Caco-2 (cell line): ENCODE results near the gene LYRM2. TPM values are rescaled to one million over a fixed set of nuclear protein-coding genes. Genes with fewer than 3 reads are reported as not detected.

ENCODE experiments used
- BruUV-seq: library from RNA; stranded (reverse); fragments of 400-500 nt; replicated peaks from 2 replicates; lab custom pipeline; 2021; lab: Mats Ljungman, UMichigan
- CTCF ChIA-PET: fragments of 300-600 bp; sonication (Branson Sonifier 250); formaldehyde crosslinking; loops from one replicate; lab custom pipeline; 2022; ENCODE audit warnings: antibody characterized with exemption; lab: Charles Lee
- POLR2A ChIA-PET: fragments of 300-600 bp; sonication (Branson Sonifier 250); formaldehyde crosslinking; loops from one replicate; lab custom pipeline; 2022; ENCODE audit warnings: antibody characterized with exemption; lab: Charles Lee
- DNase-seq, 2 experiments: peaks; one replicate each; pipeline versions ENCODE4 v3.0.0 to v3.0.0-alpha.2; 2020 to 2022
- H3K27me3 ChIP-seq: replicated peaks from 2 replicates; pipeline ENCODE4 v1.6.0; 2011; ENCODE audit warnings: low read length; ENCODE audit not compliant: control insufficient read depth, insufficient read depth
- H3K36me3 ChIP-seq: 2 replicates; pipeline ENCODE4 v1.5.1; 2011; ENCODE audit warnings: low read length; ENCODE audit not compliant: control insufficient read depth, insufficient read depth
- H3K4me1 ChIP-seq: fragments of 250-450 bp; sonication (Bioruptor Pico); 2 replicates; pipeline ENCODE4 v1.5.1; 2020; ENCODE audit warnings: mild to moderate bottlenecking
- H3K4me3 ChIP-seq: 2 replicates; pipeline ENCODE4 v1.5.1; 2011; ENCODE audit warnings: low read depth, mild to moderate bottlenecking, control low read depth, low read length
- H3K9me3 ChIP-seq: fragments of 250-450 bp; sonication (Bioruptor Pico); 2 replicates; pipeline ENCODE4 v1.5.1; 2020; ENCODE audit warnings: mild to moderate bottlenecking, moderate library complexity
- H3K27ac Mint-ChIP-seq: one replicate; pipeline ENCODE4 v1.8.0; 2022; ENCODE audit warnings: mixed read lengths; ENCODE audit not compliant: unreplicated experiment
- H3K27me3 Mint-ChIP-seq: one replicate; pipeline ENCODE4 v1.8.0; 2022; ENCODE audit warnings: mixed read lengths; ENCODE audit not compliant: insufficient read depth, unreplicated experiment
- H3K36me3 Mint-ChIP-seq: one replicate; pipeline ENCODE4 v1.8.0; 2022; ENCODE audit warnings: mild to moderate bottlenecking, mixed read lengths; ENCODE audit not compliant: insufficient read depth, unreplicated experiment
- H3K4me1 Mint-ChIP-seq: one replicate; pipeline ENCODE4 v1.8.0; 2022; ENCODE audit warnings: low read depth, mixed read lengths; ENCODE audit not compliant: unreplicated experiment
- H3K4me3 Mint-ChIP-seq: one replicate; pipeline ENCODE4 v1.8.0; 2022; ENCODE audit warnings: mild to moderate bottlenecking, moderate library complexity, mixed read lengths; ENCODE audit not compliant: unreplicated experiment
- H3K9me3 Mint-ChIP-seq: one replicate; pipeline ENCODE4 v1.8.0; 2022; ENCODE audit warnings: mixed read lengths; ENCODE audit not compliant: unreplicated experiment
- intact Hi-C: fragments of 100-400 bp; cut with micrococcal nuclease; formaldehyde crosslinking; loops from one replicate; pipeline ENCODE4 v1.10.0; 2022; ENCODE audit not compliant: unreplicated experiment
- total RNA-seq: library from RNA; stranded (reverse); gene quantifications from 2 replicates; pipeline ENCODE4 v1.2.3, GENCODE V29; 2022
- TF ChIP-seq, protein P1 (sequence below), 2 experiments: fragments of 200-600 bp in 1 of 2; IDR thresholded peaks; 1 replicate in 1 of 2; 2 replicates in 1 of 2; pipeline versions ENCODE4 v1.5.1 to v1.8.0; 2011 to 2022; ENCODE audit warnings: antibody characterized with exemption in 1 of 2, control low read depth in 1 of 2, inconsistent platforms in 1 of 2, low read depth in 1 of 2, low read length in 1 of 2, mild to moderate bottlenecking in 1 of 2, moderate library complexity in 1 of 2; ENCODE audit not compliant: insufficient read depth in 1 of 2, severe bottlenecking in 1 of 2, unreplicated experiment in 1 of 2

LYRM2 gene
- total RNA-seq, 1 experiment from 2014 or later, result 40.9 TPM

DNA sequence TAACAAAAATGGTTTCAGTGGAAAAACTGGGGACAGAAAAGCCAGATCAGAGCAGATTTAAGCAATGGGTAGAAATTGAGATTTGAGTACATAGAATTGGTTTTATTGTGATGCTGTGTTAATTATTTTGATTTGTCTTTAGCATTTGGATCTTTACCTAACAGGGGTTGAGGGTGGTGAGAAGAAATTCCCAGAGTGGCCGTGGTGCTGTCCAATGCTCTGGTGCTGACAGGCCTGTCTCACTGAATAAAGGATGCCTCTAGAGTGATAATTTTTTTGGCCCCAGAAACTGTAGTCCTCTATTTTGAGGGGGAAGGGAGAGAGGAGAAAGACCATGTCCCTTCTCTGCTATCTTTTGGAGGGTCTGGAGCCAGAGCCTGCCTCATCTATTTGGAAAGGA is 79.1 kb downstream of the LYRM2 start:
- BruUV-seq, result no TSS peak

DNA sequence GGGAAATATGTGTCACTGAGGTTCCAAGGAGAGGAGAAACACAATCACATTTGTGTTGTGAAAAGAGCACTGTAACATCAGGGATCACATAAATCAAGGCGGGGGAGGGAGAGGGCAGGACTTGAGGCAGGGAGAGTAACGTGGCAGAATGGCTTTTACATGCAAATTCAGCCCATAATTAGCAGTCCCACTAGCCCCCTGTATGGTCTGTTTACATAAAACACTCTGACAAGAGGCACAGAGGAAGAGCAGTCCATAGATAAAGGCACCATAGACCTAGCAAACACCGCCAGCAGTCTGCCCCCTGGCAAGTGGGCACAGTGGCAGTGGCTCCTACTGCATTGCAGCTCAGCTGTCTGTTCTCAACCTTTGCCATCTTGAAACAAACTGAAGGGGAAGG is 82.7 kb downstream of the LYRM2 start:
- H3K36me3 ChIP-seq, result no peaks in the 10 kb centered on the region
- ChIA-PET CTCF (no interaction called here), POLR2A (no interaction called here)
- Mint-ChIP-seq H3K27me3 (no peaks in the 10 kb centered on the region), H3K27ac (no peak overlapping the region), H3K9me3 (peaks cover 13% of the 10 kb centered on the region), H3K4me1 (no peaks in the 10 kb centered on the region), H3K36me3 (no peaks in the 10 kb centered on the region), H3K4me3 (no peak overlapping the region)
- no peaks in the 10 kb centered on the region for H3K27me3 ChIP-seq
- intact Hi-C loops, result no loop called here
- TF ChIP-seq, protein P1, sequence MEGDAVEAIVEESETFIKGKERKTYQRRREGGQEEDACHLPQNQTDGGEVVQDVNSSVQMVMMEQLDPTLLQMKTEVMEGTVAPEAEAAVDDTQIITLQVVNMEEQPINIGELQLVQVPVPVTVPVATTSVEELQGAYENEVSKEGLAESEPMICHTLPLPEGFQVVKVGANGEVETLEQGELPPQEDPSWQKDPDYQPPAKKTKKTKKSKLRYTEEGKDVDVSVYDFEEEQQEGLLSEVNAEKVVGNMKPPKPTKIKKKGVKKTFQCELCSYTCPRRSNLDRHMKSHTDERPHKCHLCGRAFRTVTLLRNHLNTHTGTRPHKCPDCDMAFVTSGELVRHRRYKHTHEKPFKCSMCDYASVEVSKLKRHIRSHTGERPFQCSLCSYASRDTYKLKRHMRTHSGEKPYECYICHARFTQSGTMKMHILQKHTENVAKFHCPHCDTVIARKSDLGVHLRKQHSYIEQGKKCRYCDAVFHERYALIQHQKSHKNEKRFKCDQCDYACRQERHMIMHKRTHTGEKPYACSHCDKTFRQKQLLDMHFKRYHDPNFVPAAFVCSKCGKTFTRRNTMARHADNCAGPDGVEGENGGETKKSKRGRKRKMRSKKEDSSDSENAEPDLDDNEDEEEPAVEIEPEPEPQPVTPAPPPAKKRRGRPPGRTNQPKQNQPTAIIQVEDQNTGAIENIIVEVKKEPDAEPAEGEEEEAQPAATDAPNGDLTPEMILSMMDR (IDR thresholded peaks at IDR 0.05; ENCODE audit: insufficient read depth in 1 of 2, low read depth in 1 of 2, low read length in 1 of 2, severe bottlenecking in 1 of 2, unreplicated experiment in 1 of 2), result no peak
- no peak overlapping the region for H3K4me3 ChIP-seq
- no peak for DNase-seq
- BruUV-seq, result no TSS peak
- no peaks in the 10 kb centered on the region; the same call in 1 of the 2 replicates for H3K9me3 ChIP-seq
- H3K4me1 ChIP-seq, result no peaks in the 10 kb centered on the region

More for the DNA sequence above, 79.1 kb downstream of the LYRM2 start:
- Histone ChIP-seq H3K27me3 (no peaks in the 10 kb centered on the region), H3K36me3 (no peaks in the 10 kb centered on the region), H3K9me3 (no peaks in the 10 kb centered on the region; the same call in 1 of the 2 replicates), H3K4me1 (no peaks in the 10 kb centered on the region), H3K4me3 (no peak overlapping the region)
- no peaks in the 10 kb centered on the region for H3K36me3 Mint-ChIP-seq
- peak in 1 of 2 experiments; percentile 23 for DNase-seq
- peaks cover 13% of the 10 kb centered on the region for H3K9me3 Mint-ChIP-seq
- CTCF ChIA-PET, result no interaction called here
- H3K4me1 Mint-ChIP-seq, result no peaks in the 10 kb centered on the region
- POLR2A ChIA-PET, result no interaction called here
- intact Hi-C loops, result no loop called here
- no peak overlapping the region for H3K27ac Mint-ChIP-seq
- no peak overlapping the region for H3K4me3 Mint-ChIP-seq
- H3K27me3 Mint-ChIP-seq, result no peaks in the 10 kb centered on the region
- TF ChIP-seq, protein P1 (IDR thresholded peaks at IDR 0.05; ENCODE audit: insufficient read depth in 1 of 2, low read depth in 1 of 2, low read length in 1 of 2, severe bottlenecking in 1 of 2, unreplicated experiment in 1 of 2), result no peak

DNA sequence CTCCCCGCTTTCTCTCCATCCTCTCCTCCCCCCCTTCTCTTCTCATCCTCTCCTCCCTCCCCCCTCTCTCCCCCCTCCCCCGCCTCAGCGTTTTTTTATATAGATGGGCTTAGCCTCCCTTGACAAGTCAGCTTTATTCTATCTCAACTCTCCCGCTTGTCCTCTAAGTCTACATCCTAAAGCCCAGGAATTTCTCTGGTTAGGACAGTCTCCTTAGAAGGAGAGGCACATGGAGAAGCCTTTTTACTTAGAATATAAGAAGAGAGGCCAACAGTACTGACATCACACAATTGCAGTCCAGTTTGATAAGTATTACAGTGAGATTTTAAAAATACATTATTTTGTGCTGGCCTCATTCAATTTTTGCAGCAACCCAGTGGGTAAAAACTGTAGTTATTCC is 83.5 kb downstream of the LYRM2 start:
- peaks cover 13% of the 10 kb centered on the region for H3K9me3 Mint-ChIP-seq

More for the DNA sequence above, 83.5 kb downstream of the LYRM2 start:
- Histone ChIP-seq H3K36me3 (no peaks in the 10 kb centered on the region), H3K4me3 (no peak overlapping the region), H3K9me3 (no peaks in the 10 kb centered on the region; the same call in 1 of the 2 replicates), H3K4me1 (no peaks in the 10 kb centered on the region), H3K27me3 (no peaks in the 10 kb centered on the region)
- CTCF ChIA-PET, result no interaction called here
- TF ChIP-seq, protein P1 (IDR thresholded peaks at IDR 0.05; ENCODE audit: insufficient read depth in 1 of 2, low read depth in 1 of 2, low read length in 1 of 2, severe bottlenecking in 1 of 2, unreplicated experiment in 1 of 2), result no peak
- BruUV-seq, result no TSS peak
- POLR2A ChIA-PET, result no interaction called here
- no peak for DNase-seq
- intact Hi-C loops, result no loop called here
- Mint-ChIP-seq H3K36me3 (no peaks in the 10 kb centered on the region), H3K4me3 (no peak overlapping the region), H3K27ac (no peak overlapping the region), H3K4me1 (no peaks in the 10 kb centered on the region), H3K27me3 (no peaks in the 10 kb centered on the region)
